Mammary epithelial cell (primary cell): ENCODE data around the gene CDH12.

Experiments
- EZH2 ChIP-seq: IDR thresholded peaks from 2 replicates; pipeline ENCODE4 v1.6.1; 2012; ENCODE audit warnings: low read length, inconsistent platforms, borderline replicate concordance
- TF ChIP-seq, protein P1 (sequence below), 2 donors: IDR thresholded peaks in 1 of 2; conservative IDR thresholded peaks in 1 of 2; 2 replicates each; pipeline ENCODE4 v1.5.1; 2011 to 2012; ENCODE audit warnings: inconsistent platforms in 2 of 2, low read length in 2 of 2, mild to moderate bottlenecking in 2 of 2, control low read depth in 1 of 2, low read depth in 1 of 2; ENCODE audit not compliant: insufficient read depth in 1 of 2; ENCODE audit errors: extremely low read depth in 1 of 2

DNA sequence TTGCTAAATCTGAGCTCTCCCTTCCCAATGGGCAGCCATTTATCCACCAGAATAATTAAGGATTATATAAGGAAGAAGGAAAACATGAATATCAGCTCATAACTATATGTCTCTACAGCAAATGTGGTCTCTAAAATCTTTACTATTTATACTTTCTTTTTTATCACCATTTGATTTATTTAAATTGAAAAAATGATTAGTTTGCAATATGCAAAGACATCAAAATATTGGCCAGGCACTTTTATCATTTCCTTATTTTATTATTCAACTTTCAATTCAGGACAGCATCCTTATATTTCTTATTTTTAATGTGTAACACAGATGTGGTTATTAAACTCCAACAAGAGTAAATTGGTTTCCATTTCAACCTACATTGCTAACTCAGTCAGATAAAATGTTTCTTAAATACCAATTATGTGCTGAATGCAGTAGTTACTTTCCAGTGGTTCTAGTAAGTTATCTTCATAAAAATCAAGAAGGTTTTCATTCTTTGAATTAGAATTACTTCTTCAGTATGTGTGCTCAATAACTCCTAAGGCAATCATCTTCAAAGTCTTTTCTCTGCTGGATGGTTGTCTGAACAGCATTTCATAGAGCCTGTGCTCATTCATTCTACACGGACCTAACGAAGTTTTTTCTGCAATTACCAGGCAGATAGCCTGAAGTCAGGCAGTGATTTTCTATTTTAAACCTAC lies 1148.0 kb downstream of the CDH12 start:
- TF ChIP-seq, protein P1, sequence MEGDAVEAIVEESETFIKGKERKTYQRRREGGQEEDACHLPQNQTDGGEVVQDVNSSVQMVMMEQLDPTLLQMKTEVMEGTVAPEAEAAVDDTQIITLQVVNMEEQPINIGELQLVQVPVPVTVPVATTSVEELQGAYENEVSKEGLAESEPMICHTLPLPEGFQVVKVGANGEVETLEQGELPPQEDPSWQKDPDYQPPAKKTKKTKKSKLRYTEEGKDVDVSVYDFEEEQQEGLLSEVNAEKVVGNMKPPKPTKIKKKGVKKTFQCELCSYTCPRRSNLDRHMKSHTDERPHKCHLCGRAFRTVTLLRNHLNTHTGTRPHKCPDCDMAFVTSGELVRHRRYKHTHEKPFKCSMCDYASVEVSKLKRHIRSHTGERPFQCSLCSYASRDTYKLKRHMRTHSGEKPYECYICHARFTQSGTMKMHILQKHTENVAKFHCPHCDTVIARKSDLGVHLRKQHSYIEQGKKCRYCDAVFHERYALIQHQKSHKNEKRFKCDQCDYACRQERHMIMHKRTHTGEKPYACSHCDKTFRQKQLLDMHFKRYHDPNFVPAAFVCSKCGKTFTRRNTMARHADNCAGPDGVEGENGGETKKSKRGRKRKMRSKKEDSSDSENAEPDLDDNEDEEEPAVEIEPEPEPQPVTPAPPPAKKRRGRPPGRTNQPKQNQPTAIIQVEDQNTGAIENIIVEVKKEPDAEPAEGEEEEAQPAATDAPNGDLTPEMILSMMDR (conservative IDR thresholded peaks at IDR 0.05 in 1 of 2, IDR thresholded peaks at IDR 0.05 in 1 of 2; ENCODE audit: extremely low read depth in 1 of 2, insufficient read depth in 1 of 2, low read depth in 1 of 2, low read length in 2 of 2): no peak
- TF ChIP-seq EZH2: no peak
